ENCODE measurements around the gene SHROOM1. TPM values are rescaled to one million over a fixed set of nuclear protein-coding genes. Genes with fewer than 3 reads are reported as not detected.

Gene SHROOM1
- polyA plus RNA-seq, 10 donors: 1.2 to 5.2 (median 2.8) TPM

DNA sequence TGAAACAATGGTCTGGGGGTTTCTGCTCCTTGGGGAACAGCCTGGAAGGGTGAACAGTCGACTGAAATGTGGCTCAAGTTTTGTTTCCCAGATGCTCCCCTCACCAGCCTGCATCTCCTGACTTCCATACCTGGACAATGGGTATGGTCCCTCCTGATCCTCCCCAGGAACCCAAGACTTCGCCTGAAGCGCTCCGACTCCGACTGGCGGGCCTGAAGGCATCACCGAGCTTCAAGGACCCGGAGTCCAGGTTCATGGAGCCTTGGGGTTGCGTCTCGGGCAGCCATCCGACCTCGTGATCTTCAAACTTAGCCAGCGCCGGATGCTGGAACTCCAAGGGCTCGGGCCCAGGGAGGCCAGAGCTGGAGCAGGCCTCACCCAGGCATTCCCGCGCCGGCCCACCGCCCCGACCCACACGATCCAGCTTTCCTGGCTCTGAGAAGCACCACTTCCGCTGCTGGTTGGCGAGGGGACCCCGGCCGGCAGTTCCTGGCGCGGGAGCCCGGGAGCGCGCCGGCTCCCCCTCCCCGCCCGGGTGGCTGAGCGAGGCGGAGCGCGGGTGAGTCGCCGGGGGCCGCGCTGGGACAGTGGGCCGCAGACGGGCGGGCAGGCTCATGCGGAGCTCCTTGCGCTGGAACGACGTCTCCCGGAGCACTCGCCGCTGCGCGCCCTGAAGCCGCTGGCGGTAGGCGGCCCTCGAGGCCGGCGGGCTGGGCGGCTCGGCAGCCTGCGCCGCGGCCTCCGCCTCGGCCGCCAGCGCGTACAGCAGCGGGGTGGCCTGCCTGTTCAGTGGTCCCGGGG is 5.2 kb downstream of the SHROOM1 start:
- peak in 1 of 3 donors; percentile 54 for DNase-seq

- DNase-seq: no peak
These were observed 6.0 kb downstream of the SHROOM1 start for GRCh38 chr5:132824426-132824825.

DNA sequence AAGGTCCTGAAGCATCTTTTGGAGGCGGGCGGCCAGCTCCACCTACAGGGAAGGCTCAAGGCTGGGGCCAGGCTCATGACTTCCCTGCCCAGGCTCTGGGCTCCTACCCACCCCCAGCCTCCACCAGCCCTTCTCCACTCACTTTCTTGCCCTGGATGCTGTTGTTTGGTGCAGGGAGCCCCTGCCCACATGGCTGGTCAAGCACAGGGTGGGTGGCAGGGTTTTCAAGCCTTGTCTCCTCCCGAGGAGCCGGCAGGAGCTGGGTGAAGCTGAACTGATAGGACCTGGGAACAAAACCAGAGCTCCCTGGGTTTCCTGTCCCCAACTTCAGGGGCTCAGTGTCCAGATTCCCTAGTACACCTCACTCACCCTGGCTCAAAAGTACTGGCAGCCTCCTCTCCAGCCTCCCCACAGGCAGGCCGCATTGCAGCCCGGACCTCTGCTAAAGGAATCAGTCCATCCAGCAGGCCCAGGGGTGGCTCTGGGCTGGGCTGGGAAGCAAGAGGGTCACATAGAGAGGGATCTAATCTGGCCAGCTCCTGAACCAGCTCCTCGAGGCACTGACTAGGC is 6.9 kb downstream of the SHROOM1 start:
- no peak for DNase-seq

DNA sequence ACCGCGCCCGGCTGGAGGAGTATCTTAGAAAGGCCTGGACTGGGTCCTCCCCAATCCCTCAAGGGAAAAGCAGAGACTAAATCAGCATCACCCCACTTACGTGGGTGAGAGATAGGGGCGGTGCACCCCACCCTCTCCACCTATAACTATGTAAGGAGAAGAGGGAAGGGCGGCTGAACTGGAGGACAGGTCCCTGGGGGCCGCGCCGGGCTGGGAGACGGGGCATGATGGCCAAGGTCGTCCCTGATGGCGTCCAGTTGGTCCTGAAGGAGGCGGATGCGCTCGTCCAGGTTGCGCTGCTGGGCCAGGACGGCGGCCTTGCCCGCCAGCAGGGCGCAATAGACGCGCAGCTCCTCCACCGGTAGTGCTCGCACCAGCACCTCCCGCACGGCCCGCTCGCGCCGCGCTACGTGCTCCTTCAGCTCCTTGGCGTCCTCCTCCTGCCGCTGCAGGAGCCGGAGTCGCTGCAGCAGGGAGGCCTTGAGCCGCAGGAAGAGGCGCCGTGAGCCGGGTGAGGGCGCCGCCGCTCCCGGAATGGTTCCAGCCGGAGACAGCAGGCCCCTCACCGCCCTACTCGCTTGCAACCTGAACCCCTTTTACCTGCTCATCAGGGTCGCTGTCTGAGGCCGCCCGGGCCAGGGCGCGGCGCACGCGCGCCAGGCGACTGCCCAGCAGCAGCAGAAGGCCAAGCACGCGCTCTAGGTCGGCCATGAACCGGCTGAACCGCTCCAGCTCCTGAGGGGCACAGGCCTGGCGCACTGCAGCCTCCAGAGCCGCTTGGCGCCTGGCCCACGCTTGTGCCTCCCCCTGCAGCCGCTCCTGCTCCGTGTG is 7.6 kb downstream of the SHROOM1 start:
- peak in 1 of 3 donors; percentile 80 for DNase-seq

DNA sequence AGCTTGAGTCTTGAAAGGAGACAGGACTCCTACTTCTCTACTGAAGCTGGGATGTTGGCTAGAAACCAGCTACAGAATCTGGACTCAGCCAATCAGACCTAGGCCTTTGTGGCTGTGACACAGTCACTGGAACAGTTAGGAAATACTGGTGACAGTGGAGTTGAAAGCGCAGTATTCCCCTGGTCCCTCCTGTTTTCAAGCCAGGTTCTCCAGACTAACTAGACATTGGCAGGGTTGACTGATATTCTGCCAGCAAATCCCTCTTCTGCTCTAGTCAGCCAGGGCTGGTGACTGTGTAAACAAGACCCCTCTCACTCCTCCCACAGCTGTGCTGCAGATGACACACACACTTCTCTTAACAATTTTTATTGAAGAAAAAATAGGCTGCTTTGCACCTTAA is 8.7 kb downstream of the SHROOM1 start:
- DNase-seq: no peak

GRCh38 chr5:132821350-132821749 is 9.1 kb downstream of the SHROOM1 start:
- no peak for DNase-seq

- DNase-seq: peak; percentile 79 to 91 (median 86)
These were observed 10.2 kb downstream of the SHROOM1 start for GRCh38 chr5:132820162-132820754.

DNA sequence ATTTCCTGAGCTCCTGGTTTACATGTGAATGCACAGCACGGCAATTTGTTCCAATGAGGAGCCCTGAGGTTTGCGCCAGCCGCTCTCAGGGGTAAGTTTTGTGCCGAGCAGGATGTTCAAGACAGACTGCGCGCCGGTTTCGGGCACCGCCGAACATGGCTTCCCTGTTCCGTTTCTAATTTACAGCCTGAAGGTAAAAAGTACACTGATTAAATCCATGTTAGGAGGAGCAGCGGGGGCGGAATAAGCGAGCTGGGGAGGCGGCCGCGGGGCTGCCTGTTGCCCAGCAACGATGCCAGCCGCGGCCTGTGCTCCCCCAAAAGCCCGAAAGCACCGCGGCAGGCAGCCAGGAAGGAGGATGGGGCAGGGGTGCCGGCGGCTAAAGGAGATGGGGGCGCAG is 11.0 kb downstream of the SHROOM1 start:
- no peak for DNase-seq

GRCh38 chr5:132817011-132817410 is 13.4 kb downstream of the SHROOM1 start:
- DNase-seq: no peak

GRCh38 chr5:132816554-132816953 is 13.9 kb downstream of the SHROOM1 start:
- no peak for DNase-seq

DNA sequence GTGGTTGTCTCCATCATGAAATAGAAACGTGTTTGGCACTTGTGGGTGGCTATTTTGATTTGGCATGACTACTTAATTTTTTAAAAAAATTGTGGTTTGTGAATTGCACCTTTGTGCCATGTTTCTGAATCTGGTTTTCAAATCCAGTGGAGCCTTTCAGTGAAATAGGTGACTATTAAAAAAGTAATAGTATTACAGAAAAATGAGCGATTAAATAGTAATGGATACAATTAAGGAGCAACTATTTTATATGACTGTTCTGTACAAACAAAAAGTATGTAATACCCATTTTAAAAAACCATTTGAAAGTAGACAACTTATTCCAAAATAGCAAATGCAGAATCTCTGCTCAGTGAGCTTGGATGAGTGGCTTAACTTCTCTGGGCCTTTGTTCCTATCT is 14.4 kb downstream of the SHROOM1 start:
- no peak for DNase-seq

- no peak for DNase-seq
These were observed 15.0 kb downstream of the SHROOM1 start for GRCh38 chr5:132815454-132815853.

- no peak for DNase-seq
These were observed 15.7 kb downstream of the SHROOM1 start for GRCh38 chr5:132814503-132815294.

- peak in 1 of 3 donors; percentile 64 for DNase-seq
These were observed 16.6 kb downstream of the SHROOM1 start for GRCh38 chr5:132813599-132814502.

- DNase-seq: peak in 1 of 3 donors; percentile 37
These were observed 17.5 kb downstream of the SHROOM1 start, which contains the start of gene SOWAHA for GRCh38 chr5:132812781-132813598. Gene SOWAHA, plus strand, starts transcription at chr5:132813302. Its CDS starts 320 bp downstream, at chr5:132813622.

DNA sequence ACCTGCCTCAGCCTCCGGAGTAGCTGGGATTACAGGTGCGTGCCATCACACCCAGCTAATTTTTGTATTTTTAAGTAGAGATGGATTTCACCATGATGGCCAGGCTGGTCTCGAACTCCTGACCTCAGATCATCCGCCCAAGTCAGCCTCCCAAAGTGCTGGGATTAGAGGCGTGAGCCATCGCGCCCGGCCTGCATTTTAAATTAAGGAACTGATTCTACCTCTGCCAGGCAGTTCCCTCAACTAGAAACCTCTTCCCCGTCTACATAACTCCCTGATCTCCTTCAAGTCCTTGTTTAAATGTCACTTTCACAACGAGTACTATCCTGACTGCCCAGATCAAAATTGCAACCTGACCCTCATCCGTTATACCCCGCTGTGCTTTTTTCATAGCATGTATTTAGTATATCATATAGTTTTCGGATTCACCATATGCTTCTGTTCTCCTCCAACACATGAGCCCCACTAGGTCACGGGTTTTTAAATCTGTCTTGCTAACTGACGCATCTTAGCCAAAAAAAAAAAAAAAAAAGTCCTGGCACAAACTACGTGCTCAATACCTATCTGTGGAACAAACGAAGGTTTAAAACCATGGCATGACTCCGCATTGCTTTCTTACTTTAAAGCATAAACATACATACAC is 18.2 kb downstream of the SHROOM1 start:
- peak in 1 of 3 donors; percentile 34 for DNase-seq

- DNase-seq: no peak
These were observed 19.8 kb downstream of the SHROOM1 start for GRCh38 chr5:132810605-132811004.

- DNase-seq: no peak
These were observed 21.6 kb downstream of the SHROOM1 start for GRCh38 chr5:132808866-132809265.

DNA sequence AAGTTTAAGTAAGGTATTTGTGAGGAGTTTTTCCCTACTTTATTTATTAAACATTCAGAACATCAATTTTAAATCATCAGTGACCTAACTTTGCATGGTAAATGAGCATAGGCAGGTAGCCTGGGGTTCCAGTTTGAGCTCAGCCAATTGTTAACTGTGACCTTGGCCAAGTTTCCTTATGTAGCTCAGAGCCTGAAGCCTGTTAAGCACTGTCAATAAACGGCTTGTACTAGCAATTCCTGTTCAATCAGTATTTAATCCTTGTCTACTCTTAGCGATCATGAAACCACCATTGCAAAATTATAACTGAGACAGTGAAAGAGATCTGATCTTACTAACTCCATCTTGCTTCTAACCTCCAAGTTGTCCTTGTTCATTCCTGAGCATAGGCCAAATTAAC is 22.0 kb downstream of the SHROOM1 start:
- no peak for DNase-seq
